B cell (primary cell): ENCODE results near the gene SLC23A2. TPM values are rescaled to one million over a fixed set of nuclear protein-coding genes. Genes with fewer than 3 reads are reported as not detected.

Source experiments
- ATAC-seq: fragments of 200-7000 bp; cut with Tn5 transposase; one replicate; pipeline ENCODE4 v1.10.0; 2021; ENCODE audit warnings: low read depth, mild to moderate bottlenecking, moderate number of reproducible peaks, moderate library complexity
- CTCF ChIA-PET: fragments of 350-600 bp; sonication (Branson Sonifier 250); formaldehyde crosslinking; loops from one replicate; lab custom pipeline; 2021; ENCODE audit warnings: antibody characterized with exemption, inconsistent platforms; lab: Charles Lee
- POLR2A ChIA-PET: fragments of 350-600 bp; sonication (Branson Sonifier 250); formaldehyde crosslinking; loops from one replicate; lab custom pipeline; 2021; ENCODE audit warnings: antibody characterized with exemption; lab: Charles Lee
- DNase-seq: peaks from one replicate; pipeline ENCODE4 v3.0.0; 2013
- H2AFZ ChIP-seq: 2 replicates; pipeline ENCODE4 v1.6.1; 2012; ENCODE audit warnings: mild to moderate bottlenecking, low read depth, low read length; ENCODE audit not compliant: insufficient read depth, poor library complexity, severe bottlenecking
- H3K27ac ChIP-seq, 2 donors: 1 replicate in 1 of 2; 2 replicates in 1 of 2; pipeline ENCODE4 v1.5.1; 2012 to 2013; ENCODE audit warnings: low read length in 2 of 2, mild to moderate bottlenecking in 2 of 2, moderate library complexity in 1 of 2
- H3K27me3 ChIP-seq, 4 experiments: fragments of 200-600 bp in 1 of 4; sonication (generic) in 1 of 4; replicated peaks in 1 of 4; 1 replicate in 2 of 4; 2 replicates in 2 of 4; pipeline versions ENCODE4 v1.6.1 to v1.7.0; 2013 to 2016; ENCODE audit warnings: low read length in 3 of 4, mild to moderate bottlenecking in 2 of 4, mixed read lengths in 1 of 4, moderate library complexity in 1 of 4; ENCODE audit not compliant: insufficient read depth in 4 of 4, control insufficient read depth in 3 of 4; ENCODE audit errors: control extremely low read depth in 1 of 4
- H3K36me3 ChIP-seq, 2 experiments: replicated peaks in 1 of 2; 1 replicate in 1 of 2; 2 replicates in 1 of 2; pipeline versions ENCODE4 v1.6.1 to v1.7.1; 2013; ENCODE audit warnings: low read length in 1 of 2; ENCODE audit not compliant: insufficient read depth in 2 of 2, control insufficient read depth in 1 of 2; ENCODE audit errors: control extremely low read depth in 1 of 2, extremely low read depth in 1 of 2
- H3K4me1 ChIP-seq, 2 donors: fragments of 200-600 bp in 1 of 2; sonication (generic) in 1 of 2; 1 replicate in 1 of 2; 2 replicates in 1 of 2; pipeline versions ENCODE4 v1.5.1 to v1.6.1; 2013 to 2017; ENCODE audit warnings: low read length in 2 of 2; ENCODE audit not compliant: control insufficient read depth in 2 of 2, insufficient read depth in 2 of 2
- H3K4me2 ChIP-seq: replicated peaks from 2 replicates; pipeline ENCODE3; 2012; ENCODE audit warnings: mild to moderate bottlenecking, low read depth, low read length; ENCODE audit not compliant: poor library complexity, severe bottlenecking
- H3K4me3 ChIP-seq, 5 experiments: fragments of 200-600 bp in 1 of 5; sonication (generic) in 1 of 5; 1 replicate in 3 of 5; 2 replicates in 2 of 5; pipeline versions ENCODE4 v1.5.1 to v1.7.0; 2011 to 2016; ENCODE audit warnings: low read length in 4 of 5, mild to moderate bottlenecking in 4 of 5, low read depth in 2 of 5, control low read depth in 1 of 5, moderate library complexity in 1 of 5; ENCODE audit not compliant: insufficient read depth in 1 of 5; ENCODE audit errors: control extremely low read depth in 1 of 5, extremely low read depth in 1 of 5
- H3K79me2 ChIP-seq: fragments of 200-600 bp; sonication (generic); one replicate; pipeline ENCODE4 v1.6.0; 2016; ENCODE audit warnings: low read length; ENCODE audit not compliant: control insufficient read depth, insufficient read depth
- H3K9ac ChIP-seq: fragments of 200-600 bp; sonication (generic); 2 replicates; pipeline ENCODE4 v1.6.1; 2017; ENCODE audit warnings: mild to moderate bottlenecking, low read length, moderate library complexity
- H3K9me3 ChIP-seq, 3 donors: one replicate each; pipeline versions ENCODE4 v1.6.1 to v1.7.1; 2013; ENCODE audit warnings: low read length in 2 of 3; ENCODE audit not compliant: control insufficient read depth in 2 of 3, insufficient read depth in 1 of 3; ENCODE audit errors: control extremely low read depth in 1 of 3
- H4K20me1 ChIP-seq: 2 replicates; pipeline ENCODE4 v1.6.0; 2012; ENCODE audit warnings: mild to moderate bottlenecking, low read length; ENCODE audit not compliant: insufficient read depth, control insufficient read depth, poor library complexity, severe bottlenecking
- H3K27ac Mint-ChIP-seq: one replicate; pipeline ENCODE4 v1.8.0; 2021; ENCODE audit warnings: mixed read lengths
- H3K27me3 Mint-ChIP-seq: one replicate; pipeline ENCODE4 v1.8.0; 2021; ENCODE audit warnings: mixed read lengths
- H3K4me1 Mint-ChIP-seq: one replicate; pipeline ENCODE4 v1.8.0; 2021; ENCODE audit warnings: mixed read lengths
- H3K4me3 Mint-ChIP-seq: one replicate; pipeline ENCODE4 v1.8.0; 2021; ENCODE audit warnings: mixed read lengths
- H3K9me3 Mint-ChIP-seq: one replicate; pipeline ENCODE4 v1.8.0; 2022; ENCODE audit warnings: mixed read lengths; ENCODE audit not compliant: insufficient read depth
- EZH2 ChIP-seq: IDR thresholded peaks from 2 replicates; pipeline ENCODE4 v1.6.1; 2012; ENCODE audit warnings: borderline replicate concordance, low read depth, mild to moderate bottlenecking, moderate library complexity, low read length; ENCODE audit not compliant: insufficient read depth, poor library complexity, severe bottlenecking
- WGBS: methylation state at CpG from one replicate; pipeline ENCODE4 v1.1.5; 2013; ENCODE audit warnings: missing lambda C conversion rate; ENCODE audit not compliant: insufficient coverage; 5-methylcytosine and 5-hydroxymethylcytosine counted together
- intact Hi-C: fragments of 100-400 bp; cut with micrococcal nuclease; formaldehyde crosslinking; loops from one replicate; pipeline ENCODE4 v1.10.0; 2022
- polyA plus RNA-seq: library from polyadenylated mRNA; depleted of rRNA; stranded (reverse); fragments of >200 nt; gene quantifications from 2 replicates; pipeline ENCODE4 v1.2.3, GENCODE V29; 2012
- total RNA-seq, 2 donors: library from RNA; stranded (reverse); fragments of 120-200 nt in 1 of 2; gene quantifications; 1 replicate in 1 of 2; 2 replicates in 1 of 2; pipeline versions ENCODE4 v1.2.3 to v1.2.4, GENCODE V29; 2013 to 2022
- TF ChIP-seq, protein P1 (sequence below): fragments of 200-600 bp; IDR thresholded peaks from one replicate; pipeline ENCODE4 v1.8.0; 2022; ENCODE audit warnings: antibody characterized with exemption, mild to moderate bottlenecking

SLC23A2 gene
- total and polyA plus RNA-seq, 2 donors (not counting 1 experiment from before 2014, with no cell fraction given): 23.6 to 70.7 TPM

DNA sequence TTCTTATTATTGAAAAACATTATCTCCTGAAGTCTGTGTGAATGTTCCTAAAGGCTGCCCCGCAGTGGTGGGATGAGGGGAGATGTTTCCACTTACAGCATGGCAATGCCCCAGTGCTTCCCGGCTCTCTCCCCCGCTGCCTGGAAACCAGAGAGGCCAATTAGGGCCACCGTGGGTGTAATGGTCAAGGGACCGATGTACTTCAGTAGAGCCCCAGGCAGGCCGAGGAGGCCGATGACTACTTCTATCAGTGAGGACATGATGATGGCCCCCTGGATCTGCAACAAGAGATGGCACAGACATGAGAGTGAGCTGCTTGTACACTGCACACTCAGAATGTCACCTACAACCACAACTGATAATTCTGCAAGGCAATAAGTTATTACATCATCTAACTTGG is 117.8 kb downstream of the SLC23A2 start:
- Histone ChIP-seq H3K9ac (no peak overlapping the region), H3K79me2 (no peaks in the 10 kb centered on the region), H3K27me3 (no peaks in the 10 kb centered on the region), H3K4me3 (no peak overlapping the region), H3K27ac (no peak overlapping the region), H2AFZ (no peak overlapping the region), H3K36me3 (peaks cover 15 to 77% of the 10 kb centered on the region in 2 experiments), H3K9me3 (no peaks in the 10 kb centered on the region), H4K20me1 (no peaks in the 10 kb centered on the region), H3K4me2 (no peak overlapping the region), H3K4me1 (peaks cover 0 to 4% of the 10 kb centered on the region in 2 donors)
- WGBS: 100% methylated on average over 7 of the region's 7 CpGs
- ChIA-PET POLR2A (no interaction called here), CTCF (no interaction called here)
- DNase-seq (no peak), ATAC-seq (no peak)
- intact Hi-C loops: no loop called here
- TF ChIP-seq EZH2: no peak
- TF ChIP-seq, protein P1, sequence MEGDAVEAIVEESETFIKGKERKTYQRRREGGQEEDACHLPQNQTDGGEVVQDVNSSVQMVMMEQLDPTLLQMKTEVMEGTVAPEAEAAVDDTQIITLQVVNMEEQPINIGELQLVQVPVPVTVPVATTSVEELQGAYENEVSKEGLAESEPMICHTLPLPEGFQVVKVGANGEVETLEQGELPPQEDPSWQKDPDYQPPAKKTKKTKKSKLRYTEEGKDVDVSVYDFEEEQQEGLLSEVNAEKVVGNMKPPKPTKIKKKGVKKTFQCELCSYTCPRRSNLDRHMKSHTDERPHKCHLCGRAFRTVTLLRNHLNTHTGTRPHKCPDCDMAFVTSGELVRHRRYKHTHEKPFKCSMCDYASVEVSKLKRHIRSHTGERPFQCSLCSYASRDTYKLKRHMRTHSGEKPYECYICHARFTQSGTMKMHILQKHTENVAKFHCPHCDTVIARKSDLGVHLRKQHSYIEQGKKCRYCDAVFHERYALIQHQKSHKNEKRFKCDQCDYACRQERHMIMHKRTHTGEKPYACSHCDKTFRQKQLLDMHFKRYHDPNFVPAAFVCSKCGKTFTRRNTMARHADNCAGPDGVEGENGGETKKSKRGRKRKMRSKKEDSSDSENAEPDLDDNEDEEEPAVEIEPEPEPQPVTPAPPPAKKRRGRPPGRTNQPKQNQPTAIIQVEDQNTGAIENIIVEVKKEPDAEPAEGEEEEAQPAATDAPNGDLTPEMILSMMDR: no peak
- Mint-ChIP-seq H3K4me3 (no peak overlapping the region), H3K27ac (no peak overlapping the region), H3K27me3 (no peaks in the 10 kb centered on the region), H3K4me1 (peaks cover 10% of the 10 kb centered on the region), H3K9me3 (no peaks in the 10 kb centered on the region)

DNA sequence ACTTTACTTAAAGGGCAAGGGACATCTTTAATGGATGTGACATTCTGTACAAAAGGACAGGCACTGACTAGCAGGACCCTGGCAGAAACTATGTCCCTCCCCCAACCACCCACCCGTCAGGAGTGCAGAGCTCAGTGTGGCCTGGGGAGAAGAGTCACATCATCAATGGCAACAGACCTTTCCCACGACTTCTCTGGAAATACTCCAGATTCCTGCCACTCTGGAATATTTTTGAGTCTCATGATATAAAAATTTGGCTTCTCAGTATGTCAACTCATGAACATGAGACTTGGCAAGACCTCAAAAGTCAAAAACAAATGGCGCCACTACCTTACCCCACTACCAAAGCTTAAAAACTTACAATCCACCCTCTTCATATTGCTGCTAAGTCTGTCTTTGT is 118.3 kb downstream of the SLC23A2 start:
- H3K36me3 ChIP-seq: peaks cover 15 to 72% of the 10 kb centered on the region in 2 experiments
- CTCF ChIA-PET: no interaction called here
- no peaks in the 10 kb centered on the region for H3K27me3 ChIP-seq
- POLR2A ChIA-PET: no interaction called here
- Mint-ChIP-seq H3K27me3 (no peaks in the 10 kb centered on the region), H3K27ac (no peak overlapping the region), H3K4me3 (no peak overlapping the region), H3K9me3 (no peaks in the 10 kb centered on the region), H3K4me1 (peaks cover 10% of the 10 kb centered on the region)
- H3K4me2 ChIP-seq: no peak overlapping the region
- peaks cover 0 to 4% of the 10 kb centered on the region in 2 donors for H3K4me1 ChIP-seq
- H3K9me3 ChIP-seq: no peaks in the 10 kb centered on the region
- no peak for ATAC-seq
- intact Hi-C loops: no loop called here
- no peak for DNase-seq
- no peak overlapping the region for H3K4me3 ChIP-seq
- H2AFZ ChIP-seq: no peak overlapping the region
- no peak overlapping the region for H3K9ac ChIP-seq
- no peak overlapping the region for H3K27ac ChIP-seq
- 100% methylated on average over 1 of the region's 3 CpGs for WGBS
- TF ChIP-seq EZH2: no peak
- TF ChIP-seq, protein P1: no peak
- H3K79me2 ChIP-seq: no peaks in the 10 kb centered on the region
- H4K20me1 ChIP-seq: no peaks in the 10 kb centered on the region
